ENCODE measurements around the gene MCF2L2. TPM values are rescaled to one million over a fixed set of nuclear protein-coding genes. Genes with fewer than 3 reads are reported as not detected.

The MCF2L2 gene
- polyA plus RNA-seq, 2 of the 4 experiments (the other 2 are of a cell fraction): 0.03 to 0.05 TPM

- no peaks in the 10 kb centered on the region for H3K4me1 ChIP-seq
- ATAC-seq: no peak
- no peak overlapping the region for H3K4me3 ChIP-seq
- H3K9me3 ChIP-seq: no peaks in the 10 kb centered on the region
- ChIA-PET POLR2A (no interaction called here), CTCF (interaction anchor here (0.6 kb wide), 1 partner anchor 14 kb away, joined by 3 read pairs; no protein-coding TSS in a partner anchor)
- WGBS (ENCODE audit: missing lambda C conversion rate): 63% methylated on average over 13 of the region's 13 CpGs
- H3K4me2 ChIP-seq: no peak overlapping the region
- no peak for DNase-seq (ENCODE audit: low read depth in 1 of 2, low spot score in 1 of 2)
- TF ChIP-seq TFCP2L1 (CRISPR knock-in tag; IDR thresholded peaks at IDR 0.05) (no peak), FOSB (CRISPR knock-in tag; IDR thresholded peaks at IDR 0.05) (no peak), HOXA7 (CRISPR knock-in tag; IDR thresholded peaks at IDR 0.05) (no peak), CBX2 (IDR thresholded peaks at IDR 0.05; ENCODE audit: borderline replicate concordance, low read depth) (no peak), HES2 (IDR thresholded peaks at IDR 0.05) (no peak), MAFK (IDR thresholded peaks at IDR 0.05; ENCODE audit: partially characterized antibody) (no peak)
- no peak overlapping the region for H3K27ac ChIP-seq
- no peak for FAIRE-seq
These were observed 28.1 kb downstream of the MCF2L2 start for GRCh38 chr3:183400352-183400751.

DNA sequence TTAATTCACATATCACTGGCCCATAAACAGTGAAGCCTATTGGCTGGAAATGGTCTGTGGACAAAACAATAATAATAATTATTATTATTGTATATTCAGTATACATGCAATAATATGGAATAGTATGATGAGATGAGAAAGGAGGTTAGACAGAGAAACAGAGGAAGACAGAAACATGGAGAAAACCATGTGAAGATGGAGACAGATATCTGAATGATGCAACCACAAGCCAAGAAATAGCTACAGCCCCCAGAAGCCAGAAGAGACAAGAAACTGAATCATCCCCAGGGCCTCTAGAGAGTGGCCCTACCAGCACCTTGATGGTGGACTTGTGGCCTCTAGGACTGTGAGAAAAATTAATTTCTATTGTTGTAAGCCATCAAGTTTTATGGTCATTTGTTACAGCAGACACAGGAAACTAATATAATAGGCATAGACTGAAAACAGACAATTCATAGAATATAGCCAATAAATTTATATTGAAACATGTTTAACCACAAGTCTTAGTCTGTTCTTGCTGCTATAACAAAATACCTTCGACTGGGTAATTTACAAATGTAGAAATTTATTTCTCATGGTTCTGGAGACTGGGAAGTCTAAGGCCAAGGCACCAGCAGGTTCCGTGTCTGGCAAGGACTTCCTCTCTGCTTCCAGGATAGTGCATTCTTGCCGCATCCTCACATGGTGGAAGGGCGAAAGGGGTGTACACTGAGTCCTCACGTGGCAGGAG is 31.6 kb downstream of the MCF2L2 start:
- ATAC-seq (no peak), FAIRE-seq (no peak), DNase-seq (ENCODE audit: low read depth in 1 of 2, low spot score in 1 of 2) (no peak)
- POLR2A ChIA-PET: no interaction called here
- Histone ChIP-seq H3K4me1 (no peaks in the 10 kb centered on the region), H3K27ac (no peak overlapping the region), H3K4me2 (no peak overlapping the region), H3K9me3 (no peaks in the 10 kb centered on the region), H3K4me3 (no peak overlapping the region)
- 53% methylated on average over 5 of the region's 5 CpGs for WGBS (ENCODE audit: missing lambda C conversion rate)
- TF ChIP-seq BHLHE40 (IDR thresholded peaks at IDR 0.05; ENCODE audit: low read depth, low read length) (no peak), CHD4 (IDR thresholded peaks at IDR 0.05; ENCODE audit: borderline replicate concordance) (no peak), RNF2 (IDR thresholded peaks at IDR 0.05; ENCODE audit: borderline replicate concordance, low read depth) (no peak), CBX2 (IDR thresholded peaks at IDR 0.05; ENCODE audit: borderline replicate concordance, low read depth) (no peak), MAZ (IDR thresholded peaks at IDR 0.05; ENCODE audit: borderline replicate concordance, low read depth, low read length) (no peak), ESRRA (IDR thresholded peaks at IDR 0.05; ENCODE audit: borderline replicate concordance, low read length) (no peak), TFCP2L1 (CRISPR knock-in tag; IDR thresholded peaks at IDR 0.05) (no peak), TP53 (CRISPR knock-in tag; IDR thresholded peaks at IDR 0.05) (no peak), SREBF2 (IDR thresholded peaks at IDR 0.05) (no peak), ZC3H11A (IDR thresholded peaks at IDR 0.05) (no peak), KDM5A (IDR thresholded peaks at IDR 0.05) (no peak), RFX5 (IDR thresholded peaks at IDR 0.05) (no peak), KDM1A (IDR thresholded peaks at IDR 0.05; ENCODE audit: low read depth) (no peak), BCL3 (IDR thresholded peaks at IDR 0.05) (no peak), HOXB13 (CRISPR knock-in tag; IDR thresholded peaks at IDR 0.05; ENCODE audit: low read depth) (no peak), CEBPB (IDR thresholded peaks at IDR 0.05) (no peak), ZNF302 (CRISPR knock-in tag; IDR thresholded peaks at IDR 0.05) (no peak), HDAC2 (IDR thresholded peaks at IDR 0.05) (no peak), EHF (CRISPR knock-in tag; IDR thresholded peaks at IDR 0.05) (no peak), HOXB5 (CRISPR knock-in tag; IDR thresholded peaks at IDR 0.05) (no peak)
- CTCF ChIA-PET: interaction anchor here (2.8 kb wide), 1 partner anchor 11 kb away, joined by 11 read pairs; no protein-coding TSS in a partner anchor

- ChIA-PET CTCF (interaction anchor here (1.9 kb wide), 1 partner anchor 209 kb away, joined by 8 read pairs; no protein-coding TSS in a partner anchor), POLR2A (no interaction called here)
- H3K4me1 ChIP-seq: no peaks in the 10 kb centered on the region
- DNase-seq (ENCODE audit: low read depth in 1 of 2, low spot score in 1 of 2) (no peak), ATAC-seq (no peak), FAIRE-seq (no peak)
- no peak overlapping the region for H3K4me2 ChIP-seq
- WGBS (ENCODE audit: missing lambda C conversion rate): 65% methylated on average over 6 of the region's 6 CpGs
- H3K4me3 ChIP-seq: no peak overlapping the region
- no peak for TF ChIP-seq NPAS2 (CRISPR knock-in tag; IDR thresholded peaks at IDR 0.05; ENCODE audit: borderline replicate concordance)
- TF ChIP-seq JUN (IDR thresholded peaks at IDR 0.05): no peak
- TF ChIP-seq HES2 (IDR thresholded peaks at IDR 0.05): no peak
- TF ChIP-seq ZC3H11A (IDR thresholded peaks at IDR 0.05): no peak
- TF ChIP-seq EHF (CRISPR knock-in tag; IDR thresholded peaks at IDR 0.05): no peak
- TF ChIP-seq CHD4 (IDR thresholded peaks at IDR 0.05; ENCODE audit: borderline replicate concordance): no peak
- TF ChIP-seq, protein P1, sequence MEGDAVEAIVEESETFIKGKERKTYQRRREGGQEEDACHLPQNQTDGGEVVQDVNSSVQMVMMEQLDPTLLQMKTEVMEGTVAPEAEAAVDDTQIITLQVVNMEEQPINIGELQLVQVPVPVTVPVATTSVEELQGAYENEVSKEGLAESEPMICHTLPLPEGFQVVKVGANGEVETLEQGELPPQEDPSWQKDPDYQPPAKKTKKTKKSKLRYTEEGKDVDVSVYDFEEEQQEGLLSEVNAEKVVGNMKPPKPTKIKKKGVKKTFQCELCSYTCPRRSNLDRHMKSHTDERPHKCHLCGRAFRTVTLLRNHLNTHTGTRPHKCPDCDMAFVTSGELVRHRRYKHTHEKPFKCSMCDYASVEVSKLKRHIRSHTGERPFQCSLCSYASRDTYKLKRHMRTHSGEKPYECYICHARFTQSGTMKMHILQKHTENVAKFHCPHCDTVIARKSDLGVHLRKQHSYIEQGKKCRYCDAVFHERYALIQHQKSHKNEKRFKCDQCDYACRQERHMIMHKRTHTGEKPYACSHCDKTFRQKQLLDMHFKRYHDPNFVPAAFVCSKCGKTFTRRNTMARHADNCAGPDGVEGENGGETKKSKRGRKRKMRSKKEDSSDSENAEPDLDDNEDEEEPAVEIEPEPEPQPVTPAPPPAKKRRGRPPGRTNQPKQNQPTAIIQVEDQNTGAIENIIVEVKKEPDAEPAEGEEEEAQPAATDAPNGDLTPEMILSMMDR (IDR thresholded peaks at IDR 0.05): no peak
- no peak for TF ChIP-seq POLR2AphosphoS2 (conservative IDR thresholded peaks at IDR 0.05; ENCODE audit: low read length)
- no peak for TF ChIP-seq KDM1A (IDR thresholded peaks at IDR 0.05; ENCODE audit: low read depth)
- TF ChIP-seq GATA3 (IDR thresholded peaks at IDR 0.05; ENCODE audit: borderline replicate concordance): no peak
- TF ChIP-seq RARB (CRISPR knock-in tag; IDR thresholded peaks at IDR 0.05): no peak
- no peak for TF ChIP-seq FOSL2 (IDR thresholded peaks at IDR 0.05)
- TF ChIP-seq FOSL2 (CRISPR knock-in tag; IDR thresholded peaks at IDR 0.05): no peak
- no peak for TF ChIP-seq CBX8 (IDR thresholded peaks at IDR 0.05)
- no peak for TF ChIP-seq RNF2 (IDR thresholded peaks at IDR 0.05; ENCODE audit: borderline replicate concordance, low read depth)
- TF ChIP-seq MYC (IDR thresholded peaks at IDR 0.05; ENCODE audit: borderline replicate concordance, low read length): no peak
- H3K9me3 ChIP-seq: no peaks in the 10 kb centered on the region
- no peak overlapping the region for H3K27ac ChIP-seq
These were observed 34.3 kb downstream of the MCF2L2 start for GRCh38 chr3:183394150-183394549.
